Ectodermal cell (in vitro differentiated cells): Measurements from ENCODE around the gene RHBDL1.
A peak's percentile ranks its signal among the peaks of the same experiment; 100 is the strongest.

Experiments used
- H3K27ac ChIP-seq: 2 replicates; pipeline ENCODE4 v1.7.0; 2013; ENCODE audit warnings: mild to moderate bottlenecking, low read depth, low read length; ENCODE audit not compliant: insufficient read depth, poor library complexity, severe bottlenecking
- H3K27me3 ChIP-seq: 2 replicates; pipeline ENCODE4 v1.7.0; 2013; ENCODE audit warnings: mild to moderate bottlenecking, low read length; ENCODE audit not compliant: insufficient read depth, control insufficient read depth, poor library complexity, severe bottlenecking
- H3K36me3 ChIP-seq: one replicate; pipeline ENCODE4 v1.7.0; 2013; ENCODE audit warnings: low read length; ENCODE audit not compliant: control insufficient read depth, insufficient read depth
- H3K4me1 ChIP-seq: one replicate; pipeline ENCODE4 v1.7.0; 2013; ENCODE audit warnings: low read length; ENCODE audit not compliant: control insufficient read depth, insufficient read depth
- H3K4me3 ChIP-seq: 2 replicates; pipeline ENCODE4 v1.7.0; 2013; ENCODE audit warnings: low read depth, low read length, control low read depth; ENCODE audit not compliant: insufficient read depth
- H3K9me3 ChIP-seq: 2 replicates; pipeline ENCODE4 v1.7.0; 2013; ENCODE audit warnings: mild to moderate bottlenecking, low read length, moderate library complexity; ENCODE audit not compliant: control insufficient read depth
- WGBS, 2 experiments: methylation state at CpG; one replicate each; pipeline ENCODE4 v1.1.7; 2013; ENCODE audit warnings: missing lambda C conversion rate in 2 of 2; 5-methylcytosine and 5-hydroxymethylcytosine counted together

RHBDL1 gene

DNA sequence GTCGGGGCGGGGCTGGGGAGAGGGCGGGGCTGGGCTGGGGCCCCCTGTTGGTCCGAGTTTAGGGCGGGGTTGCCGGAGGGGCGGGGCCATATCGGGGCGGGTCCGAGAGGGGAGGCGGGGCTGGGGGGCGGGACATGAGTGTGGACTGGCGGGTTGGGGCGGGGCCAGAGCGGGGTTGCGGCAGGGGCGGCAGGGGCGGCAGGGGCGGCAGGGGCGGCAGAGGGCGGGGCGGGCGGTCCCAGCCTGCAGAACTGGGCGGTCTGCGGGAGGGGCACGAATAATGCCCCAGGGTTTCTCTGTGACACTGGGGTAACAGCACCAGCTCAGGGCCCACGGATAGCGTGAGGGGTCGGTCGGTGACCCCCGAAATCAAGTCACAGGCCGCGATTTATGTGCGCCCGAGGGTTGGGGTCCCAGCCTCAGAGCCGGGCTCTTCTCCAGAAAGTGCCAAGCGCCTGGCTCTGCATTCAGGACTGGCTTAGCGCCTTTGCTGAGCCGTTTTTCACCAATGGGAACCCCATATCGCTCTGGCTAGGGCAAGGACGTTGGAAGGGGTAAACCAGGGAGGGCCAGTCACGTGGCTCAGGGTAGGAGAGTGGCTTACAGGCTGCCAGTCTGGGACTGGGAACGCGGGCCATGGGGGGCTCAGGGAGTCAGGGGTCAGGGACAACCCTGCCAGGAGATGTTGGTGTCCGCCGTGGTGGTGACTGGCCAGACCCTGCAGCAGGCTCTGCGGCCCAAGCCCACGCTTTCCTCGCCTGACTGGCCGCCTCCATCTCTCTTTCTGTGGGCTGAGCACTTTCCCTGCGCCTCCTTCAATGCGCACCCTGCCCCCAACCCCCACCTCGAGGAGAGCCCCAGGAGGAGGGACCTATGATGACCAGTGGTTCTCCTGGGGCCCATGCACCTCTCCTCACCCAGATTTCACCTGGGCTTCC lies 38.1 kb upstream of the RHBDL1 start:
- peaks cover 31% of the 10 kb centered on the region for H3K4me1 ChIP-seq
- no peaks in the 10 kb centered on the region for H3K9me3 ChIP-seq
- H3K27me3 ChIP-seq, result peaks cover 15% of the 10 kb centered on the region
- H3K4me3 ChIP-seq, result peak overlapping the region; percentile 77
- WGBS, 2 experiments, result 28 to 29% methylated on average over 53 of the region's 53 CpGs
- peak overlapping the region; percentile 55 for H3K27ac ChIP-seq
- no peaks in the 10 kb centered on the region for H3K36me3 ChIP-seq

DNA sequence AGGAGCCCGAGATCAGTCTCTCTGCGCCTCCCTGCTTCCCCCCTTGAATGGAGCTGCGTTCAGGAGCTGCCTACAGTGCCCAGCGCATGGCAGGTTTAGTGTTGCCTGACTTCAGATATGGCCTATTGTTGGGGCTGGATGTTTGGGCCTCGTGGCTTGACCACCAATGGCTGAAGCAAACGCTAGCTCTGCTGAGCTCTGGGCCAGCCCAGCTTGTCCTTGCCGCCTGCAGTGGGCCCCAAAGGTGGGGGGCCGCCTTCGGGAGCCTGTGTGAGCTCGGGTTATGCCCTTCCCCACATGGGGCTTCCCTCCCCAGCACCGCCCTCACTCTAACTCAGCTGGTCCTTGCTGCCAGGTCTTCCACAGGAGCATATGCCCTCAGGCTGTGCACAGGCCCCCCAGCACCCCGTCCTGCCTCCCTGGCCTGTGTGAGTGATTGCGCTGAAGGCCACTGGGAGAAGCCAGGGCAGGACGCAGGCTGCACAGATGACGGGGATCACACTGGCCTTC lies 37.4 kb upstream of the RHBDL1 start:
- Histone ChIP-seq H3K27me3 (peaks cover 22% of the 10 kb centered on the region), H3K9me3 (no peaks in the 10 kb centered on the region), H3K4me1 (peaks cover 30% of the 10 kb centered on the region), H3K4me3 (no peak overlapping the region), H3K36me3 (no peaks in the 10 kb centered on the region), H3K27ac (no peak overlapping the region)
- WGBS, 2 experiments, result 78 to 80% methylated on average over 15 of the region's 15 CpGs

DNA sequence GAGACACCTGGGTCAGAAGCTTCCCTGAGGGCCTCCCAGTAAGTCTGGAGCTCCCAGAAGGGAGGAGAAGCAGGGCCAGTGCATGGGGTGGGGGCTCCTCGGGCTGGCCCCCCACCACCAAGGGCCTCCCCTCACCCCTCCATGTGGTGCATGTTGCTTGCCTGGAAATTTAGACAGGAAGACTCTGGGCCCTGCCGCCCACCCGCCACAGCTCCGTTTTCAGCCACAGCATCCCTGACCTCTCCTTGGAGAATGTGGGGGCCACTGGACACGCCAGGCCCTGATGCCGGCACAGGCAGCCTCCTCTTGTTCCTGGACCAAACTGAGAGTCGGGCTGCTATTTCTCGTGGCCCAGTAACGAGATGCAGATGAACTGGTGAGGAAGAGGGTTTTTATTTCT lies 36.6 kb upstream of the RHBDL1 start:
- H3K27me3 ChIP-seq, result peaks cover 30% of the 10 kb centered on the region
- no peaks in the 10 kb centered on the region for H3K36me3 ChIP-seq
- no peak overlapping the region for H3K27ac ChIP-seq
- no peak overlapping the region for H3K4me3 ChIP-seq
- H3K9me3 ChIP-seq, result no peaks in the 10 kb centered on the region
- 86 to 92% methylated on average over 9 of the region's 9 CpGs for WGBS, 2 experiments
- peaks cover 30% of the 10 kb centered on the region for H3K4me1 ChIP-seq

DNA sequence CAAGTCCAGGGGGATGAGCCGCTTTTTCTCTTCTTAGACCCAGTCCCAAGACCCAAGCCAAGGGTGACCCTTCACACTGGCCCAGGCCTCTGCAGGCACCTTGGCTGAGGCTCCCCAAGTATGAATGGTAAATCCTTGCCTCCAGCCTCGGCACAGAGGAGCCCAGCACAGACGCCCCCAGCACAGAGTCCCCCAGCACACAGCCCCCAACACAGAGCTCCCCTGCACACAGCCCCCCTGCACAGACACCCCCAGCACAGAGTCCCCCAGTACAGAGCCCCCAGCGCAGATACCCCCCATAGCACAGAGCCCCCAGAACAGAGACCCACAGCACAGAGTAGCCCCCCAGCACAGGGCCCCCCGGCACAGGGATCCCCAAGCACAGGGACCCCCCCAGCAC lies 34.9 kb upstream of the RHBDL1 start:
- H3K9me3 ChIP-seq, result no peaks in the 10 kb centered on the region
- peaks cover 22% of the 10 kb centered on the region for H3K4me1 ChIP-seq
- no peak overlapping the region for H3K4me3 ChIP-seq
- no peak overlapping the region for H3K27ac ChIP-seq
- WGBS, 2 experiments, result 87 to 95% methylated on average over 3 to 4 of the region's 5 CpGs
- no peaks in the 10 kb centered on the region for H3K36me3 ChIP-seq
- H3K27me3 ChIP-seq, result peaks cover 34% of the 10 kb centered on the region

DNA sequence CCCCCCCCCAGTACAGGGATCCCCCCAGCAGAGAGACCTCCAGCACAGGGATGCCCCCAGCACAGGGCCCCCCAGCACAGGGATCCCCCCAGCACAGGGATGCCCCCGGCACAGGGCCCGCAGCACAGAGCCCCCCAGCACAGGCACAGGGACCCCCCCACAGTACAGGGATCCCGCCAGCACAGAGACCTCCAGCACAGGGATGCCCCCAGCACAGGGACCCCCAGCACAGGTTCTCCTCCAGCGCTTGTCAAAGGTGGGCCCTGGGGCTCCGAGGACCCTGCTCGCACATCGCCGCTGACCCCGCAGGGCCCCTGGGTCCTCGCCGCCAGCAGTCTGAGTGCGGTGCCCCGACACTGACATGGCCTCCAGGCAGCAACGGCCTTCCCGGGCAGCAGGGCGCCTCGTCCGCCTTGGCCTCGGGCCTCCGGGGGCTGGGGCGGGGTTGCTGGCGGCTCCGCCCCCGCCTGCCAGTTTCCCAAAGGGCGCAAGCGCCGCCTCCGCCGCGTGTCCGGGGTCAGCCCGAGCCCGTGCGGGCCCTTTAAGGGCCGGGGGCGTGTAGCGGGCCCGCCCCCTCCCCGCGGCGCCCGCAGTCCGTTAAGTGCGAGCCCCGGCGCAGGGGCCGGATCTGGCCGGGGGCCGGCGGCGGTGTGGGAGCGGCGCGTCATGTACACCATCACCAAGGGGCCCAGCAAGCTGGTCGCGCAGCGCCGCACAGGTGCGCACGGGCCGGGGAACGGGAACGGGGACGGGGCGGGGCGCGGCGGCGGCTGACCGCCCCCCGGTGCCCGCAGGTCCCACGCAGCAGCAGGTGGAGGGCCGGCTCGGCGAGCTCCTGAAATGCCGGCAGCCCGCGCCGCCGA lies 33.9 kb upstream of the RHBDL1 start, which contains the start of gene MCRIP2:
TSS of gene MCRIP2 (plus strand) at position 503 of the 863 bp plus-strand sequence. CDS start at position 667, 164 bp downstream.
- Histone ChIP-seq H3K27me3 (peaks cover 34% of the 10 kb centered on the region), H3K4me1 (peaks cover 22% of the 10 kb centered on the region), H3K27ac (no peak within 1 kb of the TSS), H3K4me3 (peak within 1 kb of the TSS; percentile 50), H3K9me3 (no peaks in the 10 kb centered on the region), H3K36me3 (no peaks in the 10 kb centered on the region)
- WGBS, 2 experiments, result 2 to 3% methylated on average over 80 to 81 of the region's 81 CpGs

DNA sequence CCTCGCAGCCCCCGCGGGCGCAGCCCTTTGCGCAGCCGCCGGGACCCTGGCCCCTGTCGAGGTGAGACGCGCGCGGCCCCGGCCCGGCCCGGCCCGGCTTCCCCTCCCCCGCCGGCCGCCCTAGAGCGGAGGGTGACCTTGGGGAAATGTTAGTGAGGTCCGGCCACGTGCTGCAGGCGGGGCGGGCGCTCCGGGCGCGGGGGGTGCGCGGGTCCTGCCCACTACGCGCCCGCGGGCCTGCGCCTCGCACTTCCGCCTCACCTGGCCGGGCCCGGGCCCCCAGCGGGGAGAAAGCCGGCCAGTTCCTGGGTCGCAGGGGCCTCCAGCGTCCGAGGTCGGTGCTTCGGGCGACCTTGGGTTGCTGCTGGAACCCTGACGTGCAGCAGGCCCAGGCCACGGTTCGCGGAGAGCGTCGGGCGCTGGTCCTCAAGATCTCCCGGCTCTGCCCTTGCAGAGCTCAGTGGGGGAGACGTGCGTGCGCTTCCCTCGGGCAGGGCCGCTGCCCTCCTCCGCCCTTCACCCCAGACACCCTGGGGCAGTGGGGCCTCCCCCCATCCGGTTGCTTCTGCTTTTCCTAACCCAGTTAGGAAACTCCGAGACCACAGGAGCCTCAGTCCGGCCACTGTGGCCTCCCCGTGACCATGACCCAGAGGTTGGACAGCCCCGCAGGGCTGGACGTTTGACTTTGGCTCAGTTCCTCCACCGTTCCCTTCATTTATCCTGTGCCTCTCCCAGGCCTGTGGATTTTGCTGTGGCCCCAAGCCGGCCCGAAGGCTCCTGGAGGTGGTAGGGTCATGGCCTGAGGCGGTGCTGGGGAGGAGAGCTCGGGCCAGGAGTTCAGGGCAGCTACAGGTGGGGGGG lies 33.1 kb upstream of the RHBDL1 start:
- Histone ChIP-seq H3K9me3 (no peaks in the 10 kb centered on the region), H3K36me3 (no peaks in the 10 kb centered on the region), H3K27me3 (peaks cover 34% of the 10 kb centered on the region), H3K4me3 (peak overlapping the region; percentile 50), H3K4me1 (peaks cover 19% of the 10 kb centered on the region), H3K27ac (no peak overlapping the region)
- WGBS, 2 experiments, result 10% methylated on average over 72 of the region's 72 CpGs

DNA sequence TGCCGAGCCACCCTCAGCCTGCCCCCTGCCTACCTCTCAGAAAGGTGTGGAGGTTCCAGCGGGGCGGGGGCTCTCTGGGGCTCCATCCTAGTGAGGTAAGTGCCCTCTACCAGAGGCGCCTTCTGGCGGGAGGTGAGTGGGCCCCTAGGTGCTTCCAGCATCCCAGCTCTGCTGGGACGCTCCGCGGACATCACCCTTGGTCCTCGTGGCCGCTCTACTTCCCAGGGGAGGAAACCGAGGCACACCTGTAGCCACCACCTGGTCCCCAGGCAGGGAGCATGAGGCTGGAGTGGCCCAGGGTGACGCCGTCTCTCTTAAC lies 32.5 kb upstream of the RHBDL1 start:
- 84 to 89% methylated on average over 13 of the region's 13 CpGs for WGBS, 2 experiments
- Histone ChIP-seq H3K36me3 (no peaks in the 10 kb centered on the region), H3K4me3 (no peak overlapping the region), H3K9me3 (no peaks in the 10 kb centered on the region), H3K4me1 (peaks cover 13% of the 10 kb centered on the region), H3K27me3 (peaks cover 34% of the 10 kb centered on the region), H3K27ac (no peak overlapping the region)

DNA sequence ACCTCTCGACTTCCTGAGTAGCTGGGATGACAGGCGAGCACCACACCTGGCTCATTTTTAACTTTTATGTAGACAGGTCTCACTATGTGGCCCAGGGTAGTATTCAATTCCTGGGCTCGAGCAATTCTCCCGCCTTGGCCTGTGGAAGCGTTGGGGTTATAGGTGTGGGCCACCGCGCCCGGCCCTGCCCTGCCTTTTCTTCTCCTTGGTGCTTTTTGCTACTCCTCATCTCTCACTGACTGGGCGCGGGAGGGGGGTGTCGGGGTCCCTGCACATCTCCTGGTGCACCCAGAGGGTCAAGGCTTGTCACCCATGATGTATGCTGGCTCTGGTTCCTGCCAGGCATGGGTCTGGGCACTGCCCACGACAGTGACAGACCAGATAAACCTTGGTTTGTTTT lies 30.9 kb upstream of the RHBDL1 start:
- Histone ChIP-seq H3K4me1 (peaks cover 7% of the 10 kb centered on the region), H3K36me3 (no peaks in the 10 kb centered on the region), H3K27ac (no peak overlapping the region), H3K4me3 (no peak overlapping the region), H3K9me3 (no peaks in the 10 kb centered on the region), H3K27me3 (peaks cover 34% of the 10 kb centered on the region)
- 92 to 96% methylated on average over 12 of the region's 12 CpGs for WGBS, 2 experiments

DNA sequence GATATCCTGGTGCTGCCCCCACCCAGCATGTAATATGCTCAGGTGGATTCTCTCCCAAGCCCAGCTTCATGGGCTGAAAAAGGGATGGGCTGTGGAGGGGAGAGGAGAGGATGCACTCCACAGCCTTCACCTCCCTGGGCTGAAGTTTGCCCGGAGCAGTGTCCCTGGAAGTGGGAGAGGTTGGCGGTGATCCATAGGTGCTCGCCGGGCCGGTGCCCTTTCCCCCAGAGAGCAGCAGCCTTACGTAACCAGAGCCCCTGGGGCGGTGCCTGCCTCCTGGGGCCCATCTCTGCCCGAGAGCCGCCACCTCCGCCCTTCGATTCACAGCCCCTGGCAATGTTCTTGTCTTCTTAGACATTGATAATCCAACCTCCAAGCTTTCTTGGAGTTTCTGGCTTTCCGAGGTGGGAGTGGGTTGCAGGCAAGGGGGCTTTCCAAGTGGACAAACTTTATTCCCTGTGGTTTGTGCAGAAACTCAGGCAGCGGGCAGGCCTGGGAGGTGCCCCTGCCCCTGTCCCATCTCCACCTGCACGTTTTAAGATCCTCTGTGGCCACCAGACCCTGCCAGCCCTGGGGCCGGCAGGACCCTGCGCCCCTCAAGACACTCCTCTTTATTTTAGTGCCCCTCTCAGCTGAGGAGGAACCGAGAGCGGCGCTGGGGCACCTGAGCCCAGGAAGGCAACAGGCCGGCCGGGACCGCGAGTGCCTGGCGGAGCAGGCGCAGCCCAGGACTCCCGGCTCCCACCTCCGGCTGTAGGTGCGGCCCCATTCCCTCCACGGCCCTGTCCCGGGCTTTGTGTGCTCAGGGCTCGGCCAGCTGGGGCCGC lies 29.4 kb upstream of the RHBDL1 start:
- WGBS, 2 experiments, result 90 to 91% methylated on average over 32 of the region's 32 CpGs
- H3K27me3 ChIP-seq, result peaks cover 32% of the 10 kb centered on the region
- H3K36me3 ChIP-seq, result no peaks in the 10 kb centered on the region
- no peaks in the 10 kb centered on the region for H3K9me3 ChIP-seq
- no peak overlapping the region for H3K27ac ChIP-seq
- H3K4me3 ChIP-seq, result no peak overlapping the region
- peaks cover 6% of the 10 kb centered on the region for H3K4me1 ChIP-seq
